ENCODE measurements around the gene PRKAG2. TPM values are rescaled to one million over a fixed set of nuclear protein-coding genes. Genes with fewer than 3 reads are reported as not detected.

The PRKAG2 gene
- total RNA-seq, 2 donors from 2014 or later = 38.3 to 78.5 TPM

GRCh38 chr7:151732292-151732691, 144.6 kb downstream of the PRKAG2 start:
- no peaks in the 10 kb centered on the region for H3K27me3 ChIP-seq (replicated peaks; ENCODE audit: insufficient read depth)
- H3K36me3 ChIP-seq = no peaks in the 10 kb centered on the region
- peaks cover 12 to 27% of the 10 kb centered on the region in 2 donors for H3K4me1 ChIP-seq (ENCODE audit: control insufficient read depth in 1 of 2, low read depth in 2 of 2)
- no peak overlapping the region for H3K27ac ChIP-seq
- no peak overlapping the region for H3K4me3 ChIP-seq
- no peaks in the 10 kb centered on the region for H3K9me3 ChIP-seq
- DNase-seq (ENCODE audit: low spot score) = no peak
- no peak for ATAC-seq (ENCODE audit: insufficient number of reproducible peaks, low FRiP score, low read depth)
- no peak for TF ChIP-seq CTCF (IDR thresholded peaks at IDR 0.05)

GRCh38 chr7:151731022-151731441, 145.9 kb downstream of the PRKAG2 start:
- TF ChIP-seq CTCF (IDR thresholded peaks at IDR 0.05) = no peak
- no peaks in the 10 kb centered on the region for H3K9me3 ChIP-seq
- H3K4me3 ChIP-seq = no peak overlapping the region
- ATAC-seq (ENCODE audit: insufficient number of reproducible peaks, low FRiP score, low read depth) (no peak), DNase-seq (ENCODE audit: low spot score) (no peak)
- H3K36me3 ChIP-seq = no peaks in the 10 kb centered on the region
- no peaks in the 10 kb centered on the region for H3K27me3 ChIP-seq (replicated peaks; ENCODE audit: insufficient read depth)
- peaks cover 10 to 21% of the 10 kb centered on the region in 2 donors for H3K4me1 ChIP-seq (ENCODE audit: control insufficient read depth in 1 of 2, low read depth in 2 of 2)
- H3K27ac ChIP-seq = no peak overlapping the region

GRCh38 chr7:151730591-151730990, 146.3 kb downstream of the PRKAG2 start:
- no peaks in the 10 kb centered on the region for H3K9me3 ChIP-seq
- H3K36me3 ChIP-seq = no peaks in the 10 kb centered on the region
- no peaks in the 10 kb centered on the region for H3K27me3 ChIP-seq (replicated peaks; ENCODE audit: insufficient read depth)
- H3K27ac ChIP-seq = no peak overlapping the region
- DNase-seq (ENCODE audit: low spot score) = no peak
- no peak for TF ChIP-seq CTCF (IDR thresholded peaks at IDR 0.05)
- H3K4me1 ChIP-seq (ENCODE audit: control insufficient read depth in 1 of 2, low read depth in 2 of 2) = peaks cover 10 to 17% of the 10 kb centered on the region in 2 donors
- no peak for ATAC-seq (ENCODE audit: insufficient number of reproducible peaks, low FRiP score, low read depth)
- no peak overlapping the region for H3K4me3 ChIP-seq

GRCh38 chr7:151729521-151729921, 147.4 kb downstream of the PRKAG2 start:
- Histone ChIP-seq H3K36me3 (no peaks in the 10 kb centered on the region), H3K4me3 (no peak overlapping the region), H3K4me1 (ENCODE audit: control insufficient read depth in 1 of 2, low read depth in 2 of 2) (peaks cover 10 to 16% of the 10 kb centered on the region in 2 donors), H3K9me3 (no peaks in the 10 kb centered on the region), H3K27ac (no peak overlapping the region), H3K27me3 (replicated peaks; ENCODE audit: insufficient read depth) (no peaks in the 10 kb centered on the region)
- TF ChIP-seq CTCF (IDR thresholded peaks at IDR 0.05) = no peak
- no peak for ATAC-seq (ENCODE audit: insufficient number of reproducible peaks, low FRiP score, low read depth)
- DNase-seq (ENCODE audit: low spot score) = no peak

GRCh38 chr7:151728746-151729145, 148.2 kb downstream of the PRKAG2 start:
- Histone ChIP-seq H3K27ac (no peak overlapping the region), H3K36me3 (no peaks in the 10 kb centered on the region), H3K9me3 (no peaks in the 10 kb centered on the region), H3K27me3 (replicated peaks; ENCODE audit: insufficient read depth) (no peaks in the 10 kb centered on the region), H3K4me3 (no peak overlapping the region), H3K4me1 (ENCODE audit: control insufficient read depth in 1 of 2, low read depth in 2 of 2) (peaks cover 10 to 16% of the 10 kb centered on the region in 2 donors)
- DNase-seq (ENCODE audit: low spot score) = no peak
- TF ChIP-seq CTCF (IDR thresholded peaks at IDR 0.05) = no peak
- ATAC-seq (ENCODE audit: insufficient number of reproducible peaks, low FRiP score, low read depth) = no peak
